HepG2 (cell line): ENCODE data around the gene HOXD9.

Experiments used
- ZBTB1 ChIP-seq: sonication (generic); formaldehyde crosslinking; IDR thresholded peaks from 2 replicates; pipeline ENCODE4 v1.4.0; 2020; ENCODE audit warnings: missing genetic modification reagents, borderline replicate concordance
- ZFP37 ChIP-seq: sonication (generic); formaldehyde crosslinking; IDR thresholded peaks from 2 replicates; pipeline ENCODE4 v1.4.0; 2020; ENCODE audit warnings: missing genetic modification reagents, borderline replicate concordance
- ZKSCAN1 ChIP-seq: fragments of 150-350 bp; IDR thresholded peaks from 2 replicates; pipeline ENCODE4 v1.6.1; 2014; ENCODE audit warnings: low read length
- ZNF773 ChIP-seq: sonication (generic); formaldehyde crosslinking; IDR thresholded peaks from 2 replicates; pipeline ENCODE4 v1.4.0; 2020; ENCODE audit warnings: missing genetic modification reagents, borderline replicate concordance
- TF ChIP-seq, protein P1 (sequence below): sonication (generic); formaldehyde crosslinking; IDR thresholded peaks from 2 replicates; pipeline ENCODE4 v1.5.0; 2020; ENCODE audit warnings: missing genetic modification reagents, mild to moderate bottlenecking, borderline replicate concordance
- TF ChIP-seq, protein P2 (sequence below): sonication (generic); formaldehyde crosslinking; IDR thresholded peaks from 2 replicates; pipeline ENCODE4 v1.5.0; 2020; ENCODE audit warnings: mild to moderate bottlenecking, missing genetic modification reagents, moderate library complexity

DNA sequence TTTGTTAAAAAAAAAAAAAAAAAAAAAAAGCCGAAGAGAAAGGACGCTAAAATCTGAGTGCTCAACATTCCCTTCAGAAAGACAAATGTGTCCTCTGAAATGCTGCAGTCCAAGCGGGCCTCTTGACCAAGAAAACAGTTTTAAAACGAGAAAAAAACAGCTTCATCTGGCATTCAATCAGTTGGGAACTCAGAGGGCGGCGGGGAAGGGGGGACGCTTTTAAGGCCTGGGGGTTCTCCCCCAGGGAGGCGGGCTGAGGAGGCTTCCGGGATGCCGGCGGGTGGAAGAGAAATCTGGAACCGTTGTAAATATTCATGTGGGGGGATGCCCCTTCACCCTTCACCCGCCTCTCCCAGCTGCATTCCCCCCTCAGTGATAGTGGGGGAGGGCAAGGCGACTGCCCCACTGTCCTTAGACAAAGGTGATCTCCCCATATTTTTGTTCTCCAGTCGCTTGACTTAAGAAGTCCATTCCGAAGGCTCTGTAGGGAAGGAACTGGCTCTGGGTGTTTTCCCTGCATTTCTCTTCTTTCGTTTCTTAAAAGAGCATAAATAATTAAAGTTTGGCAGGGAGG lies 18.7 kb upstream of the HOXD9 start:
- TF ChIP-seq, protein P1, sequence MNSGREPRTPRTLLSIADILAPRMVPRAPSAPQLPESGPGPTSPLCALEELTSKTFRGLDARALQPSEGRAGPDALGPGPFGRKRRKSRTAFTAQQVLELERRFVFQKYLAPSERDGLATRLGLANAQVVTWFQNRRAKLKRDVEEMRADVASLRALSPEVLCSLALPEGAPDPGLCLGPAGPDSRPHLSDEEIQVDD (CRISPR knock-in tag), result no peak
- no peak for TF ChIP-seq ZBTB1 (CRISPR knock-in tag)
- TF ChIP-seq ZFP37, result no peak
- TF ChIP-seq ZNF773 (CRISPR knock-in tag), result no peak
- TF ChIP-seq, protein P2, sequence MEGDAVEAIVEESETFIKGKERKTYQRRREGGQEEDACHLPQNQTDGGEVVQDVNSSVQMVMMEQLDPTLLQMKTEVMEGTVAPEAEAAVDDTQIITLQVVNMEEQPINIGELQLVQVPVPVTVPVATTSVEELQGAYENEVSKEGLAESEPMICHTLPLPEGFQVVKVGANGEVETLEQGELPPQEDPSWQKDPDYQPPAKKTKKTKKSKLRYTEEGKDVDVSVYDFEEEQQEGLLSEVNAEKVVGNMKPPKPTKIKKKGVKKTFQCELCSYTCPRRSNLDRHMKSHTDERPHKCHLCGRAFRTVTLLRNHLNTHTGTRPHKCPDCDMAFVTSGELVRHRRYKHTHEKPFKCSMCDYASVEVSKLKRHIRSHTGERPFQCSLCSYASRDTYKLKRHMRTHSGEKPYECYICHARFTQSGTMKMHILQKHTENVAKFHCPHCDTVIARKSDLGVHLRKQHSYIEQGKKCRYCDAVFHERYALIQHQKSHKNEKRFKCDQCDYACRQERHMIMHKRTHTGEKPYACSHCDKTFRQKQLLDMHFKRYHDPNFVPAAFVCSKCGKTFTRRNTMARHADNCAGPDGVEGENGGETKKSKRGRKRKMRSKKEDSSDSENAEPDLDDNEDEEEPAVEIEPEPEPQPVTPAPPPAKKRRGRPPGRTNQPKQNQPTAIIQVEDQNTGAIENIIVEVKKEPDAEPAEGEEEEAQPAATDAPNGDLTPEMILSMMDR (CRISPR knock-in tag), result no peak
- no peak for TF ChIP-seq ZKSCAN1
